ENCODE results near the gene TMEM272. TPM values are rescaled to one million over a fixed set of nuclear protein-coding genes. Genes with fewer than 3 reads are reported as not detected.

TMEM272 gene
- total and polyA plus RNA-seq, 2 of the 4 experiments (the other 2 are of a cell fraction), result not detected

GRCh38 chr13:51883226-51883600 is 38.2 kb upstream of the TMEM272 start:
- ChIA-PET CTCF (interaction anchor here (0.9 kb wide), 1 partner anchor 244 kb away, joined by 3 read pairs; no protein-coding TSS in a partner anchor), POLR2A (ENCODE audit: unreplicated experiment) (no interaction called here)
- Histone ChIP-seq H3K9ac (ENCODE audit: low read depth, low read length) (no peak overlapping the region), H3K9me3 (ENCODE audit: control insufficient read depth, insufficient read depth, low read length) (no peaks in the 10 kb centered on the region; the same call in 1 of the 2 replicates), H3K4ac (ENCODE audit: low read depth, low read length) (no peak overlapping the region), H2AFZ (replicated peaks; ENCODE audit: low read length, poor library complexity) (no peak overlapping the region), H2BK15ac (ENCODE audit: low read depth, low read length) (no peak overlapping the region), H2AK5ac (ENCODE audit: low read depth, low read length) (no peak overlapping the region), H3K36me3 (ENCODE audit: control insufficient read depth, insufficient read depth, low read length) (no peaks in the 10 kb centered on the region), H2BK20ac (ENCODE audit: low read depth, low read length) (no peak overlapping the region), H2AK9ac (replicated peaks; ENCODE audit: low read depth, low read length, poor library complexity) (no peak overlapping the region), H3K4me1 (ENCODE audit: control insufficient read depth, insufficient read depth, low read length) (no peaks in the 10 kb centered on the region), H3K14ac (replicated peaks; ENCODE audit: low read depth, low read length) (no peak overlapping the region), H2BK5ac (ENCODE audit: low read depth, low read length, poor library complexity, severe bottlenecking) (no peak overlapping the region), H3K9me1 (ENCODE audit: insufficient read depth, low read length) (no peaks in the 10 kb centered on the region), H3K18ac (ENCODE audit: low read depth, low read length) (no peak overlapping the region), H4K91ac (ENCODE audit: insufficient read depth, low read depth, low read length) (no peak overlapping the region), H3K23ac (ENCODE audit: low read depth, low read length) (no peak overlapping the region), H4K20me1 (ENCODE audit: insufficient read depth, low read length) (no peaks in the 10 kb centered on the region), H3K4me3 (ENCODE audit: insufficient read depth, low read depth, low read length) (no peak overlapping the region), H4K5ac (ENCODE audit: low read depth, low read length) (no peak overlapping the region), H3K79me1 (ENCODE audit: low read depth in 1 of 2, low read length in 2 of 2) (no peaks in the 10 kb centered on the region), H3K4me2 (ENCODE audit: low read depth, low read length) (no peak overlapping the region), H3K27ac (ENCODE audit: insufficient read depth, low read length) (no peak overlapping the region), H3K56ac (ENCODE audit: extremely low read depth, insufficient read depth, low read length) (no peak overlapping the region), H3K27me3 (ENCODE audit: control insufficient read depth, insufficient read depth, low read length) (peaks cover 12% of the 10 kb centered on the region), H4K8ac (ENCODE audit: low read depth in 2 of 2, low read length in 2 of 2) (no peak overlapping the region), H2BK120ac (ENCODE audit: low read depth, low read length) (no peak overlapping the region)
- no peak for ATAC-seq (ENCODE audit: low read depth)
- in situ Hi-C loops (cut with MboI; ENCODE audit: low sequenced_read_pairs), result no loop called here
- dilution Hi-C loops (cut with HindIII; ENCODE audit: low sequenced_read_pairs, unreplicated experiment), result no loop called here
- TF ChIP-seq MAFK (IDR thresholded peaks at IDR 0.05; ENCODE audit: low read depth, low read length) (no peak), BHLHE40 (IDR thresholded peaks at IDR 0.05; ENCODE audit: low read depth, low read length) (no peak), NFE2L2 (IDR thresholded peaks at IDR 0.05; ENCODE audit: low read depth, low read length) (no peak), CHD1 (IDR thresholded peaks at IDR 0.05; ENCODE audit: low read depth, low read length) (no peak), MAZ (IDR thresholded peaks at IDR 0.05; ENCODE audit: borderline replicate concordance, low read depth, low read length) (no peak), RAD21 (IDR thresholded peaks at IDR 0.05; ENCODE audit: low read length) (no peak), CTCF (conservative IDR thresholded peaks at IDR 0.05; ENCODE audit: low read depth, low read length) (no peak), RFX5 (IDR thresholded peaks at IDR 0.05; ENCODE audit: low read depth, low read length) (no peak), USF2 (IDR thresholded peaks at IDR 0.05; ENCODE audit: low read depth, low read length) (no peak), CEBPB (IDR thresholded peaks at IDR 0.05; ENCODE audit: low read depth, low read length) (no peak), FOS (IDR thresholded peaks at IDR 0.05; ENCODE audit: low read depth, low read length) (no peak), ELK1 (IDR thresholded peaks at IDR 0.05; ENCODE audit: borderline replicate concordance, low read depth, low read length) (no peak), RCOR1 (IDR thresholded peaks at IDR 0.05; ENCODE audit: insufficient replicate concordance, low read length) (no peak), POLR2A (IDR thresholded peaks at IDR 0.05; ENCODE audit: low read depth, low read length) (no peak), SMC3 (IDR thresholded peaks at IDR 0.05; ENCODE audit: low read depth, low read length) (no peak), MXI1 (IDR thresholded peaks at IDR 0.05; ENCODE audit: borderline replicate concordance, low read depth, low read length) (no peak)
- no peak for DNase-seq
- no TSS peak for BruUV-seq (replicated peaks)
- no CpG with 5 or more reads among the region's 5 CpGs for WGBS, 2 experiments (ENCODE audit: extremely low coverage in 2 of 2, insufficient read length in 1 of 2)
- intact Hi-C loops (cut with micrococcal nuclease), result no loop called here
